ENCODE measurements around the gene BCKDHB. TPM values are rescaled to one million over a fixed set of nuclear protein-coding genes. Genes with fewer than 3 reads are reported as not detected.

The BCKDHB gene
- total RNA-seq, 1 experiment from 2014 or later, result 20.0 TPM

DNA sequence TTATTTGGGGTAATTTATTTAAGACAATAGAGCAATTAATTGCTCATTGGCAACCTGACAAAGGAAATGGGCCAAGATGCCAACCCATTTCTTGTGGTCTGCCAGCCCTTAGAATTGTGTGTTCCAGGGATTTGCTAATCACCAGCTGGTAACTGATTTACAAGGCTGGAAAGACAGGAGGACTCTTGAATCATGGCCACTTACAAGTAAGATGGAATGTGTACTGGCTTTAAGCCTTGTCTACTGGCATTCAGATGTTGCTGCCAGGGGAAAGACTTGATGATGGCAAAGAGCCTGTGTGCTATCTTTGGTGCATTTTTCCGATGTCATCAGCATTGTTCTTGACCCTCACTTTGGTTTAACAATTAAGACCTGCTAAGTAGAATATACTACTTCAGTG, 91.0 kb downstream of the BCKDHB start:
- Histone ChIP-seq H3K4me1 (ENCODE audit: insufficient read depth, low read length, poor library complexity, severe bottlenecking) (no peaks in the 10 kb centered on the region), H3K27me3 (replicated peaks; ENCODE audit: insufficient read depth, low read depth, low read length, poor library complexity) (no peaks in the 10 kb centered on the region), H3K36me3 (ENCODE audit: insufficient read depth, low read length, poor library complexity, severe bottlenecking) (no peaks in the 10 kb centered on the region), H3K9me3 (ENCODE audit: low read depth, low read length, poor library complexity, severe bottlenecking) (no peaks in the 10 kb centered on the region), H3K4me3 (ENCODE audit: low read depth, low read length, poor library complexity, severe bottlenecking) (no peak overlapping the region), H3K27ac (ENCODE audit: low read depth, low read length, poor library complexity, severe bottlenecking) (no peak overlapping the region)
- TF ChIP-seq, protein P1, sequence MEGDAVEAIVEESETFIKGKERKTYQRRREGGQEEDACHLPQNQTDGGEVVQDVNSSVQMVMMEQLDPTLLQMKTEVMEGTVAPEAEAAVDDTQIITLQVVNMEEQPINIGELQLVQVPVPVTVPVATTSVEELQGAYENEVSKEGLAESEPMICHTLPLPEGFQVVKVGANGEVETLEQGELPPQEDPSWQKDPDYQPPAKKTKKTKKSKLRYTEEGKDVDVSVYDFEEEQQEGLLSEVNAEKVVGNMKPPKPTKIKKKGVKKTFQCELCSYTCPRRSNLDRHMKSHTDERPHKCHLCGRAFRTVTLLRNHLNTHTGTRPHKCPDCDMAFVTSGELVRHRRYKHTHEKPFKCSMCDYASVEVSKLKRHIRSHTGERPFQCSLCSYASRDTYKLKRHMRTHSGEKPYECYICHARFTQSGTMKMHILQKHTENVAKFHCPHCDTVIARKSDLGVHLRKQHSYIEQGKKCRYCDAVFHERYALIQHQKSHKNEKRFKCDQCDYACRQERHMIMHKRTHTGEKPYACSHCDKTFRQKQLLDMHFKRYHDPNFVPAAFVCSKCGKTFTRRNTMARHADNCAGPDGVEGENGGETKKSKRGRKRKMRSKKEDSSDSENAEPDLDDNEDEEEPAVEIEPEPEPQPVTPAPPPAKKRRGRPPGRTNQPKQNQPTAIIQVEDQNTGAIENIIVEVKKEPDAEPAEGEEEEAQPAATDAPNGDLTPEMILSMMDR (conservative IDR thresholded peaks at IDR 0.05; ENCODE audit: low read depth, low read length), result no peak
- TF ChIP-seq EZH2 (IDR thresholded peaks at IDR 0.05; ENCODE audit: borderline replicate concordance, low read depth, low read length, poor library complexity, severe bottlenecking), result no peak
- no peak for DNase-seq (ENCODE audit: low spot score)
- BruUV-seq (replicated peaks), result no TSS peak
- POLR2A ChIA-PET (ENCODE audit: low non-redundant PET), result no interaction called here
- intact Hi-C loops (cut with micrococcal nuclease; ENCODE audit: unreplicated experiment), result no loop called here
- CTCF ChIA-PET, result no interaction called here

DNA sequence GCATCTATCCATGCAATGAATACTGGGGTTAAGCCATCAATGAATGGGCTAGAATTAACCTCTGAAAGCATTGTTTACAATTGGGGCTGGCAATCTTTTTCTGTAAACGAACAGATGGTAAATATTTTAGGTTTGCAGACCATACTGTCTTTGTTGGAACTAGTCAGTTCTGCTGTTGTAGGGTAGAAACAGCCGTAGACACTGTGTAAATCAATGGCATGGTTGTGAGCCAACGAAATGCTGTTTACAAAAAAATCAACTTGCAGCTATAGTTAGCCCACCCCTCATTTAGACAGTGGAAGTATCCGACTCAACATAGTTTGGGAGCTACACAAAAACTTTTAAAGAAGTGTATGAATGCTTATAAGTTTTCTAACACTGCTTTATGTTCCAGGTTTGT, 91.5 kb downstream of the BCKDHB start:
- H3K4me1 ChIP-seq (ENCODE audit: insufficient read depth, low read length, poor library complexity, severe bottlenecking), result no peaks in the 10 kb centered on the region
- CTCF ChIA-PET, result no interaction called here
- no peak for DNase-seq (ENCODE audit: low spot score)
- TF ChIP-seq, protein P1 (conservative IDR thresholded peaks at IDR 0.05; ENCODE audit: low read depth, low read length), result no peak
- no peak for TF ChIP-seq EZH2 (IDR thresholded peaks at IDR 0.05; ENCODE audit: borderline replicate concordance, low read depth, low read length, poor library complexity, severe bottlenecking)
- H3K36me3 ChIP-seq (ENCODE audit: insufficient read depth, low read length, poor library complexity, severe bottlenecking), result no peaks in the 10 kb centered on the region
- no peak overlapping the region for H3K4me3 ChIP-seq (ENCODE audit: low read depth, low read length, poor library complexity, severe bottlenecking)
- POLR2A ChIA-PET (ENCODE audit: low non-redundant PET), result interaction anchor here (0.6 kb wide), 1 partner anchor 1969 kb away, joined by 6 read pairs; no protein-coding TSS in a partner anchor
- no peak overlapping the region for H3K27ac ChIP-seq (ENCODE audit: low read depth, low read length, poor library complexity, severe bottlenecking)
- BruUV-seq (replicated peaks), result no TSS peak
- intact Hi-C loops (cut with micrococcal nuclease; ENCODE audit: unreplicated experiment), result no loop called here
- no peaks in the 10 kb centered on the region for H3K9me3 ChIP-seq (ENCODE audit: low read depth, low read length, poor library complexity, severe bottlenecking)
- no peaks in the 10 kb centered on the region for H3K27me3 ChIP-seq (replicated peaks; ENCODE audit: insufficient read depth, low read depth, low read length, poor library complexity)

DNA sequence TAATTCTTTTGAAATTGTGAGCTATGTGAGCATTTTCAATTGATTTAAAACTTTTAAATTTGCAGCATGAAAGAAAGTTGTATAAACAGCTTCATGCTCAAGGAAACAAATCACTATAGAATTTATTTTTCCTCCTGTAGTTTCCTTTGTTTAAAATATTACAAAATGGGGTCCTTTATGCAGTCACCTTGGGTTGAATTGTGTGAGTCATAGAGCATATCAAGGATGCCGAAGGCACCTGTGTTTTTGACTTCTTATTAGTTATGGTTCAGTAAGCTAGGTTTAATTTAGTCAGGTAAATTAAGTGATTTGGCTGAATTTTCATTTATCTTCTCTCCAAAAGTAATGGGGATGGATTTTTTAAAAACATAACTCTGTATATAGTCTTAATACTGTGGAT, 96.8 kb downstream of the BCKDHB start:
- Histone ChIP-seq H3K36me3 (ENCODE audit: insufficient read depth, low read length, poor library complexity, severe bottlenecking) (no peaks in the 10 kb centered on the region), H3K4me1 (ENCODE audit: insufficient read depth, low read length, poor library complexity, severe bottlenecking) (no peaks in the 10 kb centered on the region), H3K27ac (ENCODE audit: low read depth, low read length, poor library complexity, severe bottlenecking) (no peak overlapping the region), H3K27me3 (replicated peaks; ENCODE audit: insufficient read depth, low read depth, low read length, poor library complexity) (no peaks in the 10 kb centered on the region), H3K4me3 (ENCODE audit: low read depth, low read length, poor library complexity, severe bottlenecking) (no peak overlapping the region), H3K9me3 (ENCODE audit: low read depth, low read length, poor library complexity, severe bottlenecking) (no peaks in the 10 kb centered on the region)
- ChIA-PET CTCF (no interaction called here), POLR2A (ENCODE audit: low non-redundant PET) (no interaction called here)
- no peak for DNase-seq (ENCODE audit: low spot score)
- no TSS peak for BruUV-seq (replicated peaks)
- intact Hi-C loops (cut with micrococcal nuclease; ENCODE audit: unreplicated experiment), result no loop called here
- TF ChIP-seq, protein P1 (conservative IDR thresholded peaks at IDR 0.05; ENCODE audit: low read depth, low read length), result no peak
- TF ChIP-seq EZH2 (IDR thresholded peaks at IDR 0.05; ENCODE audit: borderline replicate concordance, low read depth, low read length, poor library complexity, severe bottlenecking), result no peak
